GM18517 (cell line): ENCODE results near the gene NMRAL1.

ENCODE experiments used
- ATAC-seq: cut with Tn5 transposase; IDR thresholded peaks from one replicate; pipeline ENCODE4 v1.9.1; 2021; ENCODE audit warnings: mild to moderate bottlenecking, moderate library complexity; ENCODE audit not compliant: unreplicated experiment

Gene NMRAL1

DNA sequence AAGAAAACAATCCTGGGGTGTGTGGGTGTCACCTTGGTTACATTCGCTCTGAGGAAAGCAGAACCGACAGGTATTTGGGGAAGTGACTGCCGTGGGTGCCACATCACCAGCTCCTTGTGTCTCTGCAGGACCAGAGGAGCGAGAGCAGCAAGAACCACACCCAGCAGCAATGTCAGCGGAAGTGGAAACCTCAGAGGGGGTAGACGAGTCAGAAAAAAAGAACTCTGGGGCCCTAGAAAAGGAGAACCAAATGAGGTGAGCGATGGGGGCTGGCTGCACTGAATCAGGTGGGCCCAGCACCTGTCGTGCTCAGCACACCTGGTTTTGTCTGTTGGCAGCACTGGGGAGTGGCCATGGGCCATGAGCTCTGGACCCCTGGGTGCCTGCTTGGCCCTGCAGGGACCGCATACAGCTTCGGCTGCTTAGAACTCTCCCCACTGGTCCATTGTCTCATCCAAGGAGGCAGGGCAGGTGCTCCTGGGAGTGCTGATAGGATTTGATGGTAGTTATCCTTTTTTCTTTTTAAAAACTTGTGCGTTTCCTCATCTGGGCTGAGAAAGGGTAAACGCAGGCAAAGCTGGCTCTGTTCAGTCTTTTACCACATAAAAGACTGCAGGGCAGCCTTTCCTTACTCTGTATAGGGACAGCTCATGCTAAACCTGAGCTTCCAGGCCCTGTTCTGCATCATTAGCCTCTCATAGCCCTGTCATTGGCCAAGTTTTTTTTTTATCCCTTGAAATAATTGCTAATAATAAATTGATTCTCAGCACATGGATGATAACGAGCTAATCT lies 31.1 kb upstream of the NMRAL1 start:
- peak; percentile 72 for ATAC-seq

DNA sequence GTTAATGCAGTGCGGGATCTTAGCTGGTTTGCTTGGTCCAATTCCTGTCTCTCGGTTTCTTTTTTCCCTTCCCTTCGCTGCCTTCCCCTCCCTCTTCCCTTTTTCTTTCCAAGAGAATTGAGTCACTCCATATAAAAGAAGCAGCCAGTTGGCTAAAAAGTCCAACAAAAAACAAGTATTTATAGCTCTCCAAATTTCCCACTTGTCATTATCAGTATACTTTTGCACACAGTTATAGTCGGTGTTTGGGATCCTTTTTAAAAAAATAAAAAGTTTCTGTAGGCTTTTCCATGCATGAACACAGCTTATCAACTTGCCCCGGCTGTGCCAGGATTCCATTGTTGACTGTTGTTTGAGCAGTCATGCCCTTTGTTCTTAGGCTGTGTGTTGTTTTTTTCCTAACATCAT lies 26.6 kb upstream of the NMRAL1 start:
- no peak for ATAC-seq

DNA sequence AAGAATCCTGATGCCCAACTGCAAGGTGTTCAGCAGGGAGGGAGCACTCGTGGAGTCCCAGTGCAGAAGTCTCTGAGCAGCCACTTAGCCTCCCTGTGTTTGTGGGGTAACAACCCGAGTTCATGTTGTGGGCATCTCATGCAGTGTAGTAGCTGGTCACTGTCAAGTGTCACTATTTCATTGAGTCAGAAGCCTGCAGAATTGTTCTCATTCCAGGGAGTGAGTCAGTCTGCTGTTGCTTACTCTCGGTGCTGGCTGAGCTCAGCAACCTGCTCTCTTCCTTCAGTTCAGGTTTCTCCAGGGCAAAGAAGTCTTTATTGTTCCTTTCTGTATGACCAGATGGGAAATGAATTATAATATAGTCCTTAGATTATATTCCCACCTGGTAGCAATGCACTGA lies 25.8 kb upstream of the NMRAL1 start:
- ATAC-seq = no peak

DNA sequence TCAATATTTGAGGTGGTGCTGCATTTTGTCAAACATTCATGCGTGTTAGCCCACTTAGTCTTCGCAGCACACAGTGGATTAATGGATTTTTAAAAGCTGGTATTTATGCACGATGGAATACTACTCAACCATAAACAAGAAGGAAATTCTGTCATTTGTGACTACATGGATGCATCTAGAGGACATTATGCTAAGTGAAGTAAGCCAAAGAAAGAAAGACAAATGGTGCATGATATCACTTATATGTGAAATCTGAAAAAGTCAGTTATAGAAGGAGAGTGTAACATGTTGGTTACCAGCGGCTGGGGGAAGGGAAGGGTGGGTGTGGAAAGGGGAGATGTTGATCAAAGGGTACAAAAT lies 24.8 kb upstream of the NMRAL1 start:
- ATAC-seq = no peak

DNA sequence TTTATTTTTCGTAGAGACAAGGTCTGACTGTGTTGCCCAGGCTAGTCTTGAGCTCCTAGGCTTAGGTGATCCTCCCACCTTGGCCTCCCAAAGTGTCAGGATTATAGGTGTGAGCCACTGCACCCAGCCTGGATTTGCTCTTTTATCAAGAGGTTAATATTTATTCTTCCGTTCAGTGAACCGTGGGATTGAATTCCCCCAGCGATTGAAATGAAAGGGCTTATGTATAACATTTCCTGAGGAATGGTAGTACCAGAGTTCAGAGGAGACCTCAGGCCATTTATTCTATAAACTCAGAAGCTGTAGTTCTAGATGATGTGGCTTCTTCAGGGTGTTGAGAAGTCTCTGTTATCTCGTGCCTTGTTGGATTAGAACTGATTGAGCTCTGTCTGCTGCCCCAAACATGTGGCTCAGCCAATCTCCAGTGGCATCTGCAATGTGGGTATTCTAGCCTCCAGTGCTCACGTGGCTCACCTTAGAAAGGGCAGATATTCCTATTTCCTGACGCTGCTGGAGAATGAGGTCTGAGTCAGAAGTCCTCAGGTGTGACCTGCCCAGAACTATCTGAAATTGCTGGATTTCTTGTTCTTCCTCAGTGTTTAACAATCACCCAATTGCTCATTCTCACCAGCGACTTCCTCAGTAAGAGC lies 24.2 kb upstream of the NMRAL1 start:
- ATAC-seq = no peak

DNA sequence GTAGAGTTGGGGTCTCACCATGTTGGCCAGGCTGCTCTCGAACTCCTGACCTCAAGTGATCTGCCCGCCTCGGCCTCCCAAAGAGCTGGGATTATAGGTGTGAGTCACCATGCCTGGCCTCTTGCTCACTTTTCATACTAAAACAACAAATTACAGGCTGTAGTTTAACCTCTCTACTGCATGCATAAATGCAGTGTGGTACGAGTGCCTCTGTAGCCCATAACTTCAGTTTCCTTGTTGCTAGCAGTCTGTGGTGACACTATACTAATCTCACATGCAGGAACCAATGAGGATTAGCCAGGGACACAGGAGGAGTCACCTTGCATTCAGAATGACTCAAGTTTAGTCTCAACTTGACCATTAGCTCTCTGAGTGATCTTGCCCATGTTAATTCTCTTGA lies 21.9 kb upstream of the NMRAL1 start:
- no peak for ATAC-seq

DNA sequence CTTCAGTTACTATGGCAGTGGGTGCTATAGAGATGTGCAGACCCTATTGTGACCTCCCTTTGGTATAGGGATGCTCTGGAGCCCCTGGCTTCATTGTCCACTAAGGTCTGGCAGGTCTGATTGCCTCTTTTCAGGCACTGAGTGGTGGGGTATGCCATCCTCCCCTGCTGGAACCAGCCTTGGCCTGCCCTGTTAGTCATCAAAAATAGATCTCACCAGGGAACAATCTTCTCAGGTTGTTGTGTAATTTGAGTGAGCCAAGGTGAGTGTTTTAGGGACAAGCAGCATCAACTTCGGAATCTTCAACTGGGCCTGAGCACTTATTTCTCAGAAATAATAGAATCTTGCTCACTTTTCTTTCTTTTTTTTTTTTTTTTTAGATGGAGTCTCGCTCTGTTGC lies 21.3 kb upstream of the NMRAL1 start:
- ATAC-seq = no peak

DNA sequence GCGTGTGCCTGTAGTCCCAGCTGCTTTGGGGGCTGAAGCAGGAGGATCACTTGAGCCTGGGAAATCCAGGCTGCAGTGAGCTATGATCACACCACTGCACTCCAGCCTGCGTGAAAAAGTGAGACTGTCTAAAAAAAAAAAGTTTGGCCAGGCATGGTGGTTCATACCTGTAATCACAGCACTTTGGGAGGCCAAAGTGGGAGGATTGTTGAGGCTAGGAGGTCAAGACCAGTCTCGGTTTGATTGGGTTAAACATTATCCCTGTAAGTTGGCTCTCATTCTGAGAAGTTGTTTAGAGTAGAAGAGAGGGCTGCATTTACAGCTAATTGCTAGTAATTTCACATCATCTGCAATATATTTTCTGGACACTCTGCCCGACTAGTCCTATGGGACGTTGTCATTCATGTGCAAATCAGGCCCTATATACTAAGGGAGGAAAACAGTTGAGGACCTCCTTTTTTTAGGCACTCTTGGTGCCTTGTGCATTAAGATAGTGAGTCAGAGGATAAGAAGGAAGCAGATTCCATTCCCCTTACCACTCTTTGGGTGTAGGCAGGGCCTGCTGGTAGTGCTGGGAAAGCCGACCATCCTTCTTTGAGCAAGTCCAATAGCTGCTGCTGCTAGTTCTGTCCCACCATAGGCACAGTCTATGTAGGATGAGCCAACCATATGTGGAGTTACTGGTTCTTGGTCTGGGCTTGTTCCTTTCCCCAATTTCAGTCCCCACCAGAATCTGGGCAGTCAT lies 20.5 kb upstream of the NMRAL1 start:
- no peak for ATAC-seq

DNA sequence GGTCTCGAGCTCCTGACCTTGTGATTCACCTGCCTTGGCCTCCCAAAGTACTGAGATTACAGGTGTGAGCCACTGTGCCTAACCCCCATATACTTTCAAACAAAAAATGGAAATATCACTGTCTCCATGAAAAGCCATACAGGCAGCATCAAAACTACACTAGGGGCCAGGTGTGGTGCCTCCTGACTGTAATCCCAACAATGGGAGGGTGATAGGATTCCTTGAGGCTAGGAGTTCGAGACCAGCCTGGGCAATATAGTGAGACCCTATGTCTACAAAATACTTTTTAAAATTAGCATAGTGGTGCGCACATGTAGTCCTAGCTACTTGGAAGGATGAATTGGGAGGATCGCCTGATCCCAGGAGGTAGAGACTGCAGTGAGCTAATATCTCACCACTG lies 17.5 kb upstream of the NMRAL1 start:
- no peak for ATAC-seq

DNA sequence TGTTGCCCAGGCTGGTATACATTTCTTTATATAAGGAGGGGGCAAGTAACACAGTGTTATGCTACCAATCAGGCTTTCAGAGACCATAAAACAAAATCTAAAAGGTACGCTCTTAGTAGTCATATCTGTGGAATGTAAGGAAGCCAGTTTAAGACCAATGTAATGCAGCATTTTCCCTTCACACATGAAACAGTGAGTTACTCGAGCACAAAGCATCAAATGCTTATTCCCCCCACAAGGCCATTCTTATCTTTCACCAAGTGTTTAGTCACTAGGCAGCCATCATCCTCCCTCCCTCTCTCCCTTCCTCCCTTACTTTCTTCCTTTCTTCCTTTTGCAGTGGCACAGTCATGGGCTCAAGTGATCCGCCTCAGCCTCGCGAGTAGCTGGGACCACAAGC lies 14.6 kb upstream of the NMRAL1 start:
- ATAC-seq = no peak

DNA sequence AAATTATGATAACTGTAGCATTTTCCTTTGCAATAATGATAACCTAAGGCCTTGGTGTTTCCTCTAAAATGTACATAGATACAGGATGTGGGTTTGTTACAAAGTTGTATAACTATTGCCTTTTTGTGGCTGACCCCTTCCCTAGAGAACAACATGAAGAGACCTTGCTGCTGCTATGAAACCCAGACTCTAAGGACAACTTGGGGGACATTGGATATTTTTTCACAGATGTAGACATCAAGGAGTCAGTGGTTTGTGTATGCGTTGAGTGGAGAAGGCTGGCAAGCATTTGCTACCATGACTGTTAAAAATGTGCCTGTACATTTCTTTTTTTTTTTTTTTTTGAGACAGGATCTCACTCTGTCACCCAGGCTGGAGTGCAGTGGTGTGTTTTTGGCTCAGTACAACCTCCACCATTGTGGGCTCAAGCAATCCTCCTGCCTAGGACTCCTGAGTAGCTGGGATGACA lies 14.1 kb upstream of the NMRAL1 start:
- no peak for ATAC-seq

DNA sequence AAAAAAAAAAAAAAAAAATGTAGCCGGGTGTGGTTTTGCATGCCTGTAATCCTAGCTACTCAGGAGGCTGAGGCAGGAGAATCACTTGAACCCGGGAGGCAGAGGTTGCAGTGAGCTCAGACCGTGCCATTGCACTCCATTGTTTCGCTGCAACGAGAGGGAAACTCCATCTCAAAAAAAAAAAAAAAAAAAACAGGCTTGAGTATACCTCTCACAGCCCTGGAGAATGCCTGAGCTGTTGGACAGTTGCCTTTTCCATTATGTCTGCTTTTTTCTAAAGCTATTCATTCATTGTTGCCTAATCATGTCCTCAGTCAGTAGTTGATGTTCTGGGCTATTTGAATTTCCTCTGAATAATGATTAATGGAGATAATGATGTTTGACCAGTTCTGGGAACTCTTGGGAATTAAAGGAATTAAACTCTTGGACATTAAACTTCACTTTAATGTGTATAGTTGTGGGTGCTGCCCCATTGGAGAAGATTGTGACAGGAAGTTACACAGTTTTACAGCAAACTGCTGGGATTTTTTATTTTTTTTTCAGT lies 13.6 kb upstream of the NMRAL1 start:
- ATAC-seq = no peak

DNA sequence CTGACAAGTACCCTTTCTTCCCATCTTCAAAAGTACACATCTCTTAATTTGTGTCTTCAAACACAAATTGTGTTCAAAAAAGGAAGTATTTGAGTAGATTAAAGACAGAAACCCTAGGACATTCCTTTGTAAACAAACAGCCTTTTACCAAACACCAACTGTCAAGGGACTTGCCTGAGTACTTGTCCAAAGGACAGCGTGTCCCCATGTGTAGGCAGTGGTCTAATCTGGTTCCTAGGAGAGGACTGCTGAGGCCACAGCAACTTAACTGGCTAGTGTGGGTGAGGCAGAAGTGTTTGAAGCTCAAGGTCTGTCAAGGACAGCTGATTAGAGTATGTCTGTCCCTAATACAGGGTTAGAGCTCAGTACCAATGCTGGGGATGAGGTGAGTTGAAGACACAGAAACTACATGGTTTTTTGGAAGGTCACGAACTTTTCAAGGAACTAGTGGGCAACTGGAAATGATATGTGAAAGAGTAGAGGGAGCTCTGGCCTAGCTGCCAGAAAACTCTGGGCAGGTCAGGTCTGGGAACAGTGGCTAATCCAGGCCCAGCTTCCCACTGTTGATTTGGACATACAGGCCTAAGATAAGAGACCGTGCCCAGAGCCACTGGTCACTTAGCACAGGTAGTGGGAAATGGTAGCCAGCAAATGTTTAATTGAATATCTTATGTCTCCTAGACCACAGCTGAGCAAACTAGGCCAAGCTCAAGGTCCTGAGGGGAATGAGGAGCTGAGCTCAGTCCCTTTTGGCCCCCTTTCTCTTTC lies 11.9 kb upstream of the NMRAL1 start:
- no peak for ATAC-seq

DNA sequence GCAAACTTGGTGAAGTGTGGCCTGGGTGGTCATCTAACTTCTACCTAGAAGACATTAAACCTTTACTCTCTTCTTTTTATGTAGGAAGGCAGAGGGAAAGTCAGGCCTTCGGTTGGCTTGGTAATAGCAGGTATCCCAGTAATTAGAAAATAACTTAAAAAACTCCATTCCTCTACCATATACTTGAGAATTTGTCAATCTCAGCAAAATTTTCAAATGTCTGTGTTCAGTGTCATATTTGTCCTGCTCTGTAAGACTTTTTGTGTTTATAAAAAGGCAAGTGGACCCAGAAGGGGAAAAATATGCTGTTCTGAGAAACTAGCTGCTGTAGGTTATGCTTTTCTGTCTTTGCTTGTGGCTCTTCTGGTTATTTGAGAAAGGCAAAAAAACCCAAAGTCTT lies 7.5 kb upstream of the NMRAL1 start:
- no peak for ATAC-seq

DNA sequence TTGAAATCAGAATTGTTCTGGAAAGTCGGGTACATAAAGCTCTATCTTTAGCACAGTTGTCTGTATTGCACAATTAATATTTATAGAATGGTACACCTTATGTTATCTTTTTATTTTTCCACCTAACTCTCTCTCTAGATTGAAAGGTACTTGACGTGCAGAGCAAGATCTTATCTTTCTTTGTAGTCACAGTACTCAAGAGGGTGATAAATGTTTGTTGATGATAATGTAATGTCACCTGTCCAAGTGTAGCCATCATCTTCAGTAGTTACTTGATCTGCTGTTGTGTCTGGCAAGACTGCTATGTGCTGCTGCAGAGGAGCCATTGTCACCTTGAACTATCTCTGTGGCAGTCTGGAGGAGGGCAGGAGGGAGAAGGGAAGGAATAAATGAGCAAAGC lies 7.1 kb upstream of the NMRAL1 start:
- ATAC-seq = no peak

DNA sequence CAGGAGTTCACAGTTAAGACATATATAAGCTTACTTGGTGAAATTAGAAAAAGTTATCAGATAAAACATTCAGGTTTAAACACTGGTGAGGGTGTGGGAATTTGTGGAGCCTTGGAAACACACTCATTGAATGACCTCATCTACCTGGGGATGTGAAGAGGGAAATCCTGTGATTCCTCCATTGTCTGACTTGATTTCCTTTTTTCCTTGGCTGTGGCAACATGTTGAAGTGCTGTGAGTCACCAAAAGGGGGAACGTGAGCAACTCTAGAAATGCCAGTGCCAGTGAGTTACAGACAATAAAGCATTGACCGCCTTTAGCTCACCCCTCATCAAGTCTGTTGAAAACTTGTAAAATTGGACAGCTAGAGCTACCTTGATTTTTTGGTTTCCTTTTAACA lies 3.5 kb upstream of the NMRAL1 start:
- no peak for ATAC-seq

DNA sequence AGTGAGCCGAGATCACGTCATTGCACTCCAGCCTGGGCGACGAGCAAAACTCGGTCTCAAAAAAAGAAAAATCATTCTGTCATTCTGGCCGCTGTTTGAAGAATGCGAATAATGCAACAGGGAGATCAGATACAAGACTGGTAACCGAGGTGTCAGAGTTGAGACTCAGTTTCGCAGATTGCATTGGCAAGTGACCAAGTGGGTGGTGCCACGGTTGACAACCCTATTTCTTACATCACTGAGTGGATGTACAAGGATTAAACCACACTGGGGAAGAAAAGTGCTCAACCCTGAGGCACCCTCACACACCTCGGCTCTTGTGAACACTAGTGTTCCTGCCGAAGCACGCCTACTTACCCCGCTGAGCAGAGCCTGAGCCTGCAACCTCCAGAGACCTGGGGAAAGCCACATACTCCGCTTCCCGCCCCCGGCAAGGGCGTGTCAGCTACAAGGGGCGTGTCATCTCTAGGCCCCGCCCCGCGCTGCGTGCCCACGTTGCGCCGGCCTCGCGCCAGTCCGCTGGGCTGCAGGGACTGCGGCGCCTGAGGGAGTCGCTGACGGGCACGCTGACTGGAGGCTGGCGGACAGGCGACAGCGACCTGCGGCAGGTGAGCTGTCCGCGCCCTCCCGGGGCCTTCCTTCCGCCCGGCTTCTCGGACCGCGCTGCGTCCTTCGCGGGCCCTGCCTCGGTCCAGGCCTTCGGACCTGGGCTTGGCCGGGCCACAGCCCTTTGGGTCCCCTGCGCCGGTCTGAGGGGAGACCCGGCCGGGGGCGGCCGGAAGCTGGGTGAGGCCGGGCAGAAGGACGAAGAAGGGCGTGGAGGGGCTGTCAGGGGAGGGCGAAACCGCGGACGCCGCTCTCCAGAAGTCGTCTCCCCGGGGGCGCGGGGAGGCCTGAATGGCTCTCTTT lies 1.7 kb upstream of the NMRAL1 start, which contains the start of gene HMOX2:
Gene HMOX2, plus strand, starts transcription at position 519 of the 909 bp plus-strand sequence. CDS start 29,127 bp downstream, outside the sequence.
- peak; percentile 71 for ATAC-seq

DNA sequence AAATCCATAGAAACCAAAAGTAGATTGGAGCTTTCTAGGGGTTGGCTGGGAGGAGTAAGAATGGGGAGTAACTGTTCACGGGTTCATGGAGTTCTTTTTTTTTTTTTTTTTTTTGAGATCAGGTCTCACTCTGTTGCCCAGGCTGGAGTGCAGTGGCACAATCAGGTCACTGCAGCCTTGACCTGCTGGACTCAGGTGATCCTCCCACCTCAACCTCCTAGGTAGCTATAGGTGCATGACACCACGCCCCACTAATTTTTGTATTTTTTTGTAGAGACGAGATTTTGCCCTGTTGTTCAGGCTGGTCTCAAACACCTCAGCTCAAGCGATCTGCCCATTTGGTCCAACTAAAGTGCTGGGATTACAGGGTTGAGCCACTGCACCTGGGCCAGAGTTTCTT lies 1.5 kb downstream of the NMRAL1 start:
- ATAC-seq = no peak

DNA sequence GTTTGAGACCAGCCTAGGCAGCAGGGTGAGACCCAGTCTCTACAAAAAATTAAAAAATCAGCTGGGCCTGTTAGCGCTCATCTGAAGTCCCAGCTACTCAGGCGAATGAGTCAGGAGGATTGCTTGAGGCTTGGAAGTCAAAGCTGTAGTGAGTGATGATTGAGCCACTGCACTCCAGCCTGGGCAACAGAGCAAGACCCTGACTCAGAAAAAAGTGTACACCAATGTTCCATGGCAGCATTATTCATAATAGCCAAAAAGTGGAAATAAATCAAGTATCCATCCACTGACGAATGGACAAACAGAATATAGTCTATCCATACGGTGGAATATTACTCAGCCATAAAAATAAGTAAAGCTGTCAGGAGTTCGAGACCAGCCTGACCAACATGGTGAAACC lies 2.6 kb downstream of the NMRAL1 start:
- ATAC-seq = no peak

DNA sequence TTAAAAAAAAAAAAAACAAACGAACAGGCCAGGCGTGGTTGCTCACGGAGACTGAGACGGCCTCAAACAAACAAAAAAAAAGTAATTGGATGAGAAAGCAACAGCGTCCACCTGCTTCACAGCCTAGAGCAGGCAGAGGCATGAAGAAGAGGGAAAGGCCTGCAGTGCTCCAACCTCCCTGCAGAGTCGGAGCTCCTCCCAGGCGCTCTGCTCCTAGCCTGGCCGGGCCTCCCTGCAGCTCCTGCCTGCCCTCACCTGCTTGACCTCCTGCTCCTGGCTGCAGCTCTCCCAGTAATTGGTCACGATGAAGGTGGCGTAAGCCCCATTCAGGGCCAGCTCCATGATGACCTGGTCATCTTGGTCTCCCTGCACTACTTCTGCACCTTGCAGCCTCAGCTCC lies 5.5 kb downstream of the NMRAL1 start:
- ATAC-seq = no peak
